A549 (cell line): ENCODE results near the gene TSPAN1. TPM values are rescaled to one million over a fixed set of nuclear protein-coding genes. Genes with fewer than 3 reads are reported as not detected.
"Not testable (repeated sequence)": the region's sequence is repeated elsewhere in the genome, so short reads cannot be mapped to it uniquely, and the experiment has no call there.

ENCODE experiments used
- ATAC-seq, 2 experiments: fragments of 200-7000 bp in 1 of 2; fragments of >200 bp in 1 of 2; cut with Nextera tagmentation in 1 of 2; cut with Tn5 transposase in 1 of 2; 3 replicates each; pipeline versions ENCODE4 v1.8.0 to v1.9.1; 2018 to 2020; ENCODE audit warnings: mild to moderate bottlenecking in 1 of 2, moderate library complexity in 1 of 2
- CTCF ChIA-PET: fragments of 300-600 bp; sonication (Branson Sonifier 250); formaldehyde crosslinking; extraction: SDS; loops from one replicate; lab custom pipeline; 2021; ENCODE audit warnings: antibody characterized with exemption, inconsistent platforms; lab: Yijun Ruan, JAX
- POLR2A ChIA-PET: fragments of 350-600 bp; formaldehyde crosslinking; extraction: SDS; loops from one replicate; lab custom pipeline; 2021; ENCODE audit warnings: antibody characterized with exemption, inconsistent platforms; lab: Yijun Ruan, JAX
- DNase-seq, 2 experiments: peaks; one replicate each; pipeline versions ENCODE4 v3.0.0 to v3.0.0-alpha.2; 2011 to 2016; ENCODE audit warnings: low read depth in 1 of 2, low spot score in 1 of 2
- FAIRE-seq: peaks from 2 replicates; lab custom pipeline; 2011; peaks lifted over from hg19 to GRCh38; lab: Jason Lieb, UNC
- H3K27ac ChIP-seq, 2 experiments: fragments of >200 bp; sonication (Bioruptor Twin); formaldehyde crosslinking; 3 replicates each; pipeline ENCODE4 v1.5.1; 2016 to 2017
- H3K4me1 ChIP-seq: fragments of >200 bp; sonication (Bioruptor Twin); formaldehyde crosslinking; 3 replicates; pipeline ENCODE4 v1.6.1; 2016
- H3K4me2 ChIP-seq: fragments of >200 bp; sonication (Bioruptor Twin); formaldehyde crosslinking; 3 replicates; pipeline ENCODE4 v1.6.1; 2016
- H3K4me3 ChIP-seq: fragments of >200 bp; sonication (Bioruptor Twin); formaldehyde crosslinking; 3 replicates; pipeline ENCODE4 v1.5.1; 2016
- H3K9me3 ChIP-seq: fragments of >200 bp; sonication (Bioruptor Twin); formaldehyde crosslinking; 3 replicates; pipeline ENCODE4 v1.6.1; 2016
- ATOH8 ChIP-seq: fragments of 250-450 bp; sonication (Bioruptor Pico); IDR thresholded peaks from 2 replicates; pipeline ENCODE4 v1.5.0; 2020; ENCODE audit warnings: low read depth, mild to moderate bottlenecking, moderate library complexity
- BHLHE40 ChIP-seq: IDR thresholded peaks from 2 replicates; pipeline ENCODE4 v1.6.1; 2012; ENCODE audit warnings: low read depth, low read length, inconsistent platforms
- CEBPB ChIP-seq, 2 experiments: fragments of >200 bp in 1 of 2; sonication (Bioruptor Twin) in 1 of 2; formaldehyde crosslinking in 1 of 2; IDR thresholded peaks; 2 replicates each; pipeline ENCODE4 v1.6.1; 2012 to 2016
- CHD2 ChIP-seq: fragments of 150-350 bp; IDR thresholded peaks from 2 replicates; pipeline ENCODE4 v1.6.1; 2014; ENCODE audit warnings: low read length; ENCODE audit not compliant: partially characterized antibody
- CHD4 ChIP-seq: fragments of 200-600 bp; sonication (generic); IDR thresholded peaks from 2 replicates; pipeline ENCODE4 v1.6.1; 2016; ENCODE audit warnings: antibody characterized with exemption, mild to moderate bottlenecking, borderline replicate concordance
- CTCF ChIP-seq: fragments of >200 bp; sonication (Bioruptor Twin); formaldehyde crosslinking; IDR thresholded peaks from 3 replicates; pipeline ENCODE4 v1.5.1; 2016
- EHMT2 ChIP-seq: fragments of 200-600 bp; sonication (generic); IDR thresholded peaks from 2 replicates; pipeline ENCODE4 v1.6.1; 2016; ENCODE audit warnings: antibody characterized with exemption, low read depth, mild to moderate bottlenecking, moderate library complexity
- EP300 ChIP-seq, 2 experiments: fragments of >200 bp; sonication (Bioruptor Twin); formaldehyde crosslinking; IDR thresholded peaks; 2 replicates in 1 of 2; 3 replicates in 1 of 2; pipeline ENCODE4 v1.6.1; 2016 to 2017
- HDAC2 ChIP-seq: fragments of 200-600 bp; sonication (generic); IDR thresholded peaks from 2 replicates; pipeline ENCODE4 v1.6.1; 2016
- HES2 ChIP-seq: fragments of >200 bp; sonication (Bioruptor Twin); formaldehyde crosslinking; IDR thresholded peaks from 2 replicates; pipeline ENCODE4 v1.6.1; 2016
- HOXB5 ChIP-seq: fragments of 250-450 bp; sonication (Bioruptor Pico); IDR thresholded peaks from 2 replicates; pipeline ENCODE4 v1.5.0; 2020; ENCODE audit warnings: mild to moderate bottlenecking, moderate library complexity
- KDM5A ChIP-seq: fragments of 200-600 bp; sonication (generic); IDR thresholded peaks from 2 replicates; pipeline ENCODE4 v1.6.1; 2016; ENCODE audit warnings: antibody characterized with exemption, mild to moderate bottlenecking
- MYC ChIP-seq: IDR thresholded peaks from 2 replicates; pipeline ENCODE4 v1.6.1; 2012; ENCODE audit warnings: mild to moderate bottlenecking, inconsistent platforms, low read length, improper control_type of control experiment, borderline replicate concordance
- NR3C1 ChIP-seq: fragments of >200 bp; sonication (Bioruptor Twin); formaldehyde crosslinking; IDR thresholded peaks from 3 replicates; pipeline ENCODE4 v1.6.1; 2017
- PBX3 ChIP-seq: IDR thresholded peaks from 2 replicates; pipeline ENCODE4 v1.6.1; 2012
- POLR2AphosphoS2 ChIP-seq: conservative IDR thresholded peaks from 2 replicates; pipeline ENCODE4 v1.6.1; 2012; ENCODE audit warnings: low read length, improper control_type of control experiment, inconsistent platforms
- RAD21 ChIP-seq, 2 experiments: fragments of >200 bp in 1 of 2; sonication (Bioruptor Twin) in 1 of 2; formaldehyde crosslinking in 1 of 2; IDR thresholded peaks in 1 of 2; conservative IDR thresholded peaks in 1 of 2; 2 replicates in 1 of 2; 3 replicates in 1 of 2; pipeline ENCODE4 v1.6.1; 2012 to 2018; ENCODE audit warnings: inconsistent platforms in 1 of 2
- REST ChIP-seq: fragments of 200-600 bp; sonication (generic); IDR thresholded peaks from 2 replicates; pipeline ENCODE4 v1.6.1; 2016; ENCODE audit warnings: antibody characterized with exemption, mild to moderate bottlenecking, moderate library complexity
- SMC3 ChIP-seq: fragments of >200 bp; sonication (Bioruptor Twin); formaldehyde crosslinking; IDR thresholded peaks from 3 replicates; pipeline ENCODE4 v1.6.1; 2018; ENCODE audit warnings: inconsistent platforms
- TFCP2L1 ChIP-seq: fragments of 250-450 bp; sonication (Bioruptor Pico); IDR thresholded peaks from 2 replicates; pipeline ENCODE4 v1.5.0; 2021; ENCODE audit warnings: mild to moderate bottlenecking
- TP53 ChIP-seq: fragments of 250-450 bp; sonication (Bioruptor Pico); IDR thresholded peaks from 2 replicates; pipeline ENCODE4 v1.5.0; 2021; ENCODE audit warnings: mild to moderate bottlenecking, moderate library complexity
- ZNF302 ChIP-seq: fragments of 250-450 bp; sonication (Bioruptor Pico); IDR thresholded peaks from 2 replicates; pipeline ENCODE4 v1.9.0; 2021; ENCODE audit warnings: inconsistent platforms, mild to moderate bottlenecking, moderate library complexity
- WGBS: methylation state at CpG from one replicate; pipeline ENCODE4 v1.1.6; 2017; ENCODE audit errors: missing lambda C conversion rate; 5-methylcytosine and 5-hydroxymethylcytosine counted together
- polyA plus RNA-seq, 4 experiments: library from polyadenylated mRNA; depleted of rRNA in 3 of 4; stranded (reverse); fragments of >200 nt; fragmentation: RNase III in 1 of 4; extraction: RNeasy Plus Mini Kit Qiagen cat#74134 plus additional on column Dnase treatment in 1 of 4; gene quantifications; 2 replicates in 3 of 4; 3 replicates in 1 of 4; pipeline ENCODE4 v1.2.3, GENCODE V29; 2011 to 2017

The TSPAN1 gene
- polyA plus RNA-seq, 2 of the 4 experiments (the other 2 are of a cell fraction), result 2.1 TPM

- H3K4me3 ChIP-seq, result no peak overlapping the region
- CTCF ChIA-PET, result interaction anchor here (0.6 to 3.1 kb wide), 39 partner anchors 8 to 1216 kb away, joined by 3 to 39 read pairs (median 5); partner anchors contain the start of gene POMGNT1
- peak; percentile 73 for TF ChIP-seq SMC3
- no peak for TF ChIP-seq CHD2
- TF ChIP-seq RAD21 (conservative IDR thresholded peaks at IDR 0.05 in 1 of 2, IDR thresholded peaks at IDR 0.05 in 1 of 2), result peak; percentile 73 to 78
- TF ChIP-seq POLR2AphosphoS2, result no peak
- peak; percentile 87 for TF ChIP-seq CTCF
- TF ChIP-seq CHD4, result no peak
- TF ChIP-seq EP300 (IDR thresholded peaks at IDR 0.05), result no peak
- peak; percentile 38 to 90 for DNase-seq
- FAIRE-seq, result no peak
- no peaks in the 10 kb centered on the region for H3K9me3 ChIP-seq
- peak overlapping the region in 1 of 2 experiments; percentile 56; a peak in 2 of 6 replicates for H3K27ac ChIP-seq
- ATAC-seq, result peak; percentile 96 to 99
- POLR2A ChIA-PET, result interaction anchor here (1.1 to 1.5 kb wide), 3 partner anchors 25 to 702 kb away, joined by 3 to 6 read pairs (median 4); partner anchors contain the start of genes POMGNT1 and PRDX1
- WGBS, result 15% methylated on average over 6 of the region's 6 CpGs
- no peaks in the 10 kb centered on the region for H3K4me1 ChIP-seq
- peak overlapping the region; percentile 38; the same call in 1 of the 3 replicates for H3K4me2 ChIP-seq
These were observed 48.6 kb downstream of the TSPAN1 start for GRCh38 chr1:46223472-46223943.

GRCh38 chr1:46224966-46225365, 50.1 kb downstream of the TSPAN1 start:
- no peak overlapping the region for H3K4me3 ChIP-seq
- FAIRE-seq (no peak), ATAC-seq (no peak), DNase-seq (no peak)
- no peak overlapping the region for H3K4me2 ChIP-seq
- TF ChIP-seq HDAC2 (no peak), PBX3 (no peak), CTCF (no peak), SMC3 (no peak), CEBPB (IDR thresholded peaks at IDR 0.05) (no peak), EHMT2 (no peak), HOXB5 (no peak), ZNF302 (CRISPR knock-in tag) (no peak), KDM5A (no peak), HES2 (no peak), MYC (no peak), REST (no peak), TP53 (CRISPR knock-in tag) (no peak), BHLHE40 (no peak), TFCP2L1 (CRISPR knock-in tag) (no peak), ATOH8 (CRISPR knock-in tag) (no peak), NR3C1 (no peak)
- CTCF ChIA-PET, result interaction anchor here (0.5 to 3.1 kb wide), 10 partner anchors 10 to 212 kb away, joined by 3 to 39 read pairs (median 8); partner anchors contain the start of gene POMGNT1
- WGBS, result 79% methylated on average over 1 of the region's 4 CpGs
- H3K27ac ChIP-seq, result no peak overlapping the region
- POLR2A ChIA-PET, result no interaction called here
- no peaks in the 10 kb centered on the region for H3K9me3 ChIP-seq
- no peaks in the 10 kb centered on the region for H3K4me1 ChIP-seq

GRCh38 chr1:46231231-46231630, 56.3 kb downstream of the TSPAN1 start:
- not testable (repeated sequence) for ATAC-seq, FAIRE-seq

More at GRCh38 chr1:46231231-46231630, 56.3 kb downstream of the TSPAN1 start:
- H3K27ac ChIP-seq, H3K4me1 ChIP-seq, POLR2A ChIA-PET, H3K4me3 ChIP-seq, H3K4me2 ChIP-seq, DNase-seq, H3K9me3 ChIP-seq: not testable (repeated sequence)
- CTCF ChIA-PET, result interaction anchor here (1.7 kb wide), 1 partner anchor 14 kb away, joined by 9 read pairs; no protein-coding TSS in a partner anchor
- 91% methylated on average over 3 of the region's 3 CpGs for WGBS
